Mucosa of rectum (tissue), 2 donors: ENCODE data around the gene SLC2A5.

Experiments
- H3K27ac ChIP-seq, 2 donors: one replicate each; pipeline ENCODE4 v1.7.0; 2013; ENCODE audit warnings: inconsistent platforms in 2 of 2, low read depth in 2 of 2, low read length in 2 of 2
- H3K27me3 ChIP-seq, 2 donors: one replicate each; pipeline ENCODE4 v1.7.0; 2013; ENCODE audit warnings: low read length in 2 of 2; ENCODE audit not compliant: control insufficient read depth in 2 of 2, insufficient read depth in 2 of 2
- H3K36me3 ChIP-seq, 2 donors: one replicate each; pipeline ENCODE4 v1.7.0; 2013; ENCODE audit warnings: low read length in 2 of 2; ENCODE audit not compliant: control insufficient read depth in 2 of 2, insufficient read depth in 2 of 2
- H3K4me1 ChIP-seq, 2 donors: one replicate each; pipeline ENCODE4 v1.7.0; 2013; ENCODE audit warnings: low read length in 2 of 2, mild to moderate bottlenecking in 1 of 2; ENCODE audit not compliant: control insufficient read depth in 2 of 2, insufficient read depth in 2 of 2
- H3K4me3 ChIP-seq, 2 donors: one replicate each; pipeline ENCODE4 v1.7.0; 2013; ENCODE audit warnings: low read length in 2 of 2
- H3K9ac ChIP-seq, 2 donors: one replicate each; pipeline ENCODE4 v1.7.0; 2013; ENCODE audit warnings: low read length in 2 of 2, low read depth in 1 of 2, mild to moderate bottlenecking in 1 of 2
- H3K9me3 ChIP-seq, 2 donors: one replicate each; pipeline ENCODE4 v1.7.0; 2013; ENCODE audit warnings: low read length in 2 of 2; ENCODE audit not compliant: control insufficient read depth in 2 of 2
- donor health status: healthy.
- donor health status: Normal muscosa, but diverticular disease.

Gene SLC2A5

GRCh38 chr1:9093091-9093490 is 23.7 kb upstream of the SLC2A5 start:
- Histone ChIP-seq H3K27ac (no peak overlapping the region), H3K9ac (no peak overlapping the region), H3K27me3 (peaks cover 3 to 4% of the 10 kb centered on the region in 2 donors), H3K4me3 (no peak overlapping the region), H3K9me3 (no peaks in the 10 kb centered on the region), H3K36me3 (no peaks in the 10 kb centered on the region), H3K4me1 (no peaks in the 10 kb centered on the region)

DNA sequence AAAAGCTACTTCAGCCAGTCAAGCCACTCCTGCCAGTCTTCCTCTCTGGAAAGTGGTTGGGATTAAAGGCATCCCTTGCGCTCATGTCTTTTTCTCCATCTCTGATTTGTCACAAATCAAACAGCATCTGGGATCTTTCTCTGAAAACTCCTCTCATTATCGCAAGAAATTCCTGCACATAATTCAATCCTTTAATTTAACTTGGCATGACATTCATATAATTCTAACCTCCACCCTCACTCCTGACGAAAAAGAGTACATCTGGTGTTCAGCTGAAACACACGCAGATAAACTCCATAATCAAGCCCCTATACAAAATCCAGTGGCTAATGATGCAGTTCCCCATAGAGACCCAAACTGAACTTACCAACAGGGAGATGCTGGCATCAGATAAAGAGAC is 19.4 kb upstream of the SLC2A5 start:
- peaks cover 2 to 7% of the 10 kb centered on the region in 2 donors for H3K4me1 ChIP-seq
- H3K4me3 ChIP-seq: no peak overlapping the region
- no peaks in the 10 kb centered on the region for H3K9me3 ChIP-seq
- peaks cover 3 to 4% of the 10 kb centered on the region in 2 donors for H3K27me3 ChIP-seq
- no peak overlapping the region for H3K27ac ChIP-seq
- H3K36me3 ChIP-seq: no peaks in the 10 kb centered on the region
- no peak overlapping the region for H3K9ac ChIP-seq

DNA sequence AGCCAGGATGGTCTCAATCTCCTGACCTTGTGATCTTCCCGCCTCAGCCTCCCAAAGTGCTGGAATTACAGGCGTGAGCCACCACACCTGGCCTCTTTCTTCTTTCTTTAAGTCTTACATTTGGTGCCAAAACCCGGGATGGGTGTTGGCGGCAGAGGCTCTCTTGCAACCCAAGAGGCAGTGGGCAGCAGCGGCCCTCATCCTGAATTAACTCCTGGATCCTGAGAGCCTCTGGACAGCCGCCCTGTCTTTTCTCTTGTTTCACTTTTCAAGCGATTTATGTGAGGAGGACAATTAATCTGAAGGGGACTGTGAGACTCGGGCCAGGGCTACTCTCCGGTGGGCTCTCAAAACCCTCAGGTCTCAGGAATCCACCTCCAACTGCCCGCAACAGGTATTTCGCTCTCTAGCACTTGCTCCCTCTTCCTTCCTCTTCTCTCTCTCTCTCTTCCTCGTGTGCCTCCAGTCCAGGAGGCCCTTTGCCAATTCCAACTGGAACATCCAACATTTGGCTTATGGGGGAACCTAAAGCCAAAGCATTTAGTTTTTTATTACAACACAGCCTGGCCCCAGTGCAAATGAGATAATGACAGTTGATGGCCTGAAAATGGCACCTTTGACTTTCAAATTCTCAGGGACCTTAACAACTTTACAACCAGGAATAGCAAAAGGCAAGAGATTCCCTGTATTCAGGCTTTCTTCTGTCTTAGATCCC is 18.1 kb upstream of the SLC2A5 start:
- no peak overlapping the region for H3K27ac ChIP-seq
- no peak overlapping the region for H3K9ac ChIP-seq
- H3K27me3 ChIP-seq: peaks cover 0 to 3% of the 10 kb centered on the region in 2 donors
- H3K36me3 ChIP-seq: no peaks in the 10 kb centered on the region
- H3K9me3 ChIP-seq: no peaks in the 10 kb centered on the region
- H3K4me1 ChIP-seq: peaks cover 2 to 7% of the 10 kb centered on the region in 2 donors
- no peak overlapping the region for H3K4me3 ChIP-seq

DNA sequence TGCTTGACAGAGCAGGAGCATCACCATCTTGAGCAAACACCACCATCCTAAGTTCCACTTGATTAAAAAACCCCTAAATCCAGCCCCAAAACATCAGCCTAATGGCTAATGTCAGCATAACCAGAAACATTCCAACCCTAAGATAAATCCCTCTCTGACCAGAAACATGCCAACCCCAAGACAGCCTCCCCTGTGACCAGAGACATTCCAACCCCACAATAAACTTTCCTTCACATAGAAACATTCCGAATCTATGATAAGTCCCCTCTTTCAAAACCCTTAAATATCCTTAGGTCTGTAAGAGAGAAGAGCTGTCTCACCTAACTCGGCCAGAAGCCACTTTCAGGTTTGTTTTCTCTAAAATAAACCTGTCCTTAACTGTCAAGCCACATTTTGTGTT is 17.4 kb upstream of the SLC2A5 start:
- no peak overlapping the region for H3K27ac ChIP-seq
- H3K9ac ChIP-seq: no peak overlapping the region
- H3K4me1 ChIP-seq: peaks cover 2 to 7% of the 10 kb centered on the region in 2 donors
- peaks cover 3% of the 10 kb centered on the region in 2 donors for H3K27me3 ChIP-seq
- H3K36me3 ChIP-seq: no peaks in the 10 kb centered on the region
- no peaks in the 10 kb centered on the region for H3K9me3 ChIP-seq
- no peak overlapping the region for H3K4me3 ChIP-seq

GRCh38 chr1:9086045-9086444 is 16.6 kb upstream of the SLC2A5 start:
- Histone ChIP-seq H3K27ac (no peak overlapping the region), H3K36me3 (no peaks in the 10 kb centered on the region), H3K9ac (peak overlapping the region in 1 of 2 donors; percentile 24), H3K4me3 (no peak overlapping the region), H3K27me3 (peaks cover 3% of the 10 kb centered on the region in 2 donors), H3K9me3 (no peaks in the 10 kb centered on the region), H3K4me1 (peaks cover 2 to 7% of the 10 kb centered on the region in 2 donors)

DNA sequence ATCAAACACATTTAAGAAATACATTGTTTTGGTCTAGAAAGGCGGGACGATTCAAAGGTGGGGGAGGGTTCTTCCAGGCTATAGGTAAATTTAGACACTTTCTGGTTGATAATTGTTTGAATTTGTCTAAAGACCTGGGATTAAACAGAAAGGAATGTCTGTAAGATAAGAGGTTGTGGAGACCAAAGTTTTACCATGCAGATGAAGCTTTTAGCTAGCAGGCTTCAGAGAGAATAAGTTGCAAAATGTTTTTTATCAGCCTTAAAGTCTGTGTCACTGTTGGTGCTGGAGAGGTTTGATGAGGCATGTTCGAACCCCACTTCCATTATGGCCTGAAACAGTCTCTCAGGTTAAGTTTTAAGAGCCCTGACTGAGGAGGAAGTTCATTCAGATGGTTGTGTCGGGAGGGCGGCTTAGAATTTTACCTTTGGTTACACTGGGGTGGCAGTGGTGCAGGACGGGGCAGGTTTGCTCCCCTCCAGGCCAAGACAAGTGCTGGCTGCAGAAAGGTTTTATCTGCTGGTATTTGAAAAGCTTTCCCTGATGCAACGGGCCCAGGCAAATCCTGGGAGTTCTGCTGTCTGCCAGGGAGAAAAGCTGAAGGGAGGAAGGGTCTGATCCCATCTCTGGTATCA is 16.0 kb upstream of the SLC2A5 start:
- no peak overlapping the region for H3K27ac ChIP-seq
- peak overlapping the region in 1 of 2 donors; percentile 24 for H3K9ac ChIP-seq
- peaks cover 2 to 7% of the 10 kb centered on the region in 2 donors for H3K4me1 ChIP-seq
- H3K9me3 ChIP-seq: no peaks in the 10 kb centered on the region
- H3K27me3 ChIP-seq: peaks cover 3% of the 10 kb centered on the region in 2 donors
- no peak overlapping the region for H3K4me3 ChIP-seq
- no peaks in the 10 kb centered on the region for H3K36me3 ChIP-seq

GRCh38 chr1:9084906-9085305 is 15.5 kb upstream of the SLC2A5 start:
- no peaks in the 10 kb centered on the region for H3K36me3 ChIP-seq
- no peak overlapping the region for H3K4me3 ChIP-seq
- no peak overlapping the region for H3K9ac ChIP-seq
- peaks cover 2 to 7% of the 10 kb centered on the region in 2 donors for H3K4me1 ChIP-seq
- no peaks in the 10 kb centered on the region for H3K9me3 ChIP-seq
- peaks cover 0 to 3% of the 10 kb centered on the region in 2 donors for H3K27me3 ChIP-seq
- no peak overlapping the region for H3K27ac ChIP-seq

- Histone ChIP-seq H3K4me1 (peaks cover 6 to 17% of the 10 kb centered on the region in 2 donors), H3K36me3 (no peaks in the 10 kb centered on the region), H3K4me3 (no peak overlapping the region), H3K9ac (no peak overlapping the region), H3K27me3 (peaks cover 0 to 3% of the 10 kb centered on the region in 2 donors), H3K9me3 (no peaks in the 10 kb centered on the region), H3K27ac (no peak overlapping the region)
Observed at GRCh38 chr1:9081473-9081872, 12.0 kb upstream of the SLC2A5 start.

- Histone ChIP-seq H3K27me3 (peaks cover 0 to 3% of the 10 kb centered on the region in 2 donors), H3K9me3 (no peaks in the 10 kb centered on the region), H3K9ac (no peak overlapping the region), H3K36me3 (no peaks in the 10 kb centered on the region), H3K27ac (no peak overlapping the region), H3K4me1 (peaks cover 4 to 14% of the 10 kb centered on the region in 2 donors), H3K4me3 (no peak overlapping the region)
Observed at GRCh38 chr1:9080705-9081291, 11.4 kb upstream of the SLC2A5 start.

GRCh38 chr1:9079988-9080704 is 10.7 kb upstream of the SLC2A5 start:
- H3K4me1 ChIP-seq: peaks cover 4 to 11% of the 10 kb centered on the region in 2 donors
- H3K9me3 ChIP-seq: no peaks in the 10 kb centered on the region
- H3K9ac ChIP-seq: no peak overlapping the region
- H3K27me3 ChIP-seq: peaks cover 0 to 3% of the 10 kb centered on the region in 2 donors
- H3K4me3 ChIP-seq: no peak overlapping the region
- H3K36me3 ChIP-seq: no peaks in the 10 kb centered on the region
- H3K27ac ChIP-seq: no peak overlapping the region
